GM19043 (cell line): Measurements from ENCODE around the gene SLC25A17.
"Not testable (repeated sequence)": the region's sequence is repeated elsewhere in the genome, so short reads cannot be mapped to it uniquely, and the experiment has no call there.

Source experiments
- ATAC-seq: cut with Tn5 transposase; IDR thresholded peaks from one replicate; pipeline ENCODE4 v1.9.1; 2021; ENCODE audit warnings: low read depth; ENCODE audit not compliant: unreplicated experiment

The SLC25A17 gene

DNA sequence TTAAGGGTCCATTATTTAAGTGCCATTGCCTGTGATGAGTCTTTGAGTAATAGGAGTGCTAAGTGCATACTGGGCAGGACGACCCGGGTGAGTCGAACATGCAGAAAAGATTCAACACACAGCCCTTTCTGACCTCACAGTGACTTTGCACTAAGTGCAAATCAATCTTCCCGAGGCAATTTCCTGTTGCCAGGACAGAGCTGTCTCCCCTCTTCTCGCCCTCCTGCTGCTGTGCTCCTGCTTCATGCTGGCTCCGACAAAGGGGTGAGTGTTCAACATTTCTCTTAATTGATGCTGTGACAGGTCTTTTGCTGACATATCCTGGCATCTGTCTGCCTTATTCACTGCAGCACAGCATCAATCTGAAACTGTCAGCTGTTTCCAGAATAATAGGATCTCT lies 97.9 kb downstream of the SLC25A17 start:
- no peak for ATAC-seq

GRCh38 chr22:40720538-40721256 lies 98.4 kb downstream of the SLC25A17 start:
- no peak for ATAC-seq

DNA sequence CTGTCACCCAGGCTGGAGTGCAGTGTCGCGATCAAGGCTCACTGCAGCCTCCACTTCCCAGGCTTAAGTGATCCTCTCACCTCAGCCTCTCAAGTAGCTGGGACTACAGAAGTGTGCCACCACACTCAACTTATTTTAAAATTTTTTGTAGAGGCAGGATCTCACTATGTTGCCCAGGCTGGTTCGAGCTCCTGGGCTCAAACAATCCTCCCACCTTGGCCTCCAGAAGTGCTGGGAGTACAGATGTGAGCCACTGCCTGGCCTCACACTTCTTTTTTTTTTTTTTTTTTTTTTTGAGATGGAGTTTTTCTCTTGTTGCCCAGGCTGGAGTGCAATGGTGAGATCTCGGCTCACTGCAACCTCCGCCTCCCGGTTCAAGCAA lies 99.0 kb downstream of the SLC25A17 start:
- ATAC-seq, result not testable (repeated sequence)
